Right kidney (tissue), 1 donor: ENCODE results near the gene PEX5.
"Not testable (repeated sequence)": the region's sequence is repeated elsewhere in the genome, so short reads cannot be mapped to it uniquely, and the experiment has no call there.

Experiments used
- DNase-seq: peaks from one replicate; pipeline ENCODE4 v3.0.0-alpha.2; 2016

Gene PEX5

DNA sequence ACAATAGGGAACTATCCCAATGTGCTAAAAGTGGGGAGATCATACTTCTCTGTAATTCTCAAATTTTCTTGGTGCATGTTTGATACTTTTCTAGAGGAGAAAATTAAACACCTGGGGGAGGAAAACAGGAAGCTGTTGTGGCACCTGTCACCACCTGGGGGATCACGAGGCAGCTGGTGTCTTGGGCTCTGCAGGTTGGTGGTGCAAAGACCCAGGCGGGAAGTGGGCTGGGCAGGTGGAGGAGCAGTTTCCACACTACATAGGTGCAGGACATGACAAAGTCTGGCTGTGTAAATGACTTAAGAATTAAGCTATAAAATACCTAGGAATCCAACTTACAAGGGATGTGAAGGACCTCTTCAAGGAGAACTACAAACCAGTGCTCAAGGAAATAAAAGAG, 23.2 kb downstream of the PEX5 start:
- no peak for DNase-seq

DNA sequence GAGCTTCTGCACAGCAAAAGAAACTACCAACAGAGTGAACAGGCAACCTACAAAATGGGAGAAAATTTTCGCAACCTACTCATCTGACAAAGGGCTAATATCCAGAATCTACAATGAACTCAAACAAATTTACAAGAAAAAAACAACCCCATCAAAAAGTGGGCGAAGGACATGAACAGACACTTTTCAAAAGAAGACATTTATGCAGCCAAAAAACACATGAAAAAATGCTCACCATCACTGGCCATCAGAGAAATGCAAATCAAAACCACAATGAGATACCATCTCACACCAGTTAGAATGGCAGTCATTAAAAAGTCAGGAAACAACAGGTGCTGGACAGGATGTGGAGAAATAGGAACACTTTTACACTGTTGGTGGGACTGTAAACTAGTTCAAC, 24.3 kb downstream of the PEX5 start:
- DNase-seq = not testable (repeated sequence)

GRCh38 chr12:7217475-7218069, 28.1 kb downstream of the PEX5 start:
- DNase-seq = no peak

DNA sequence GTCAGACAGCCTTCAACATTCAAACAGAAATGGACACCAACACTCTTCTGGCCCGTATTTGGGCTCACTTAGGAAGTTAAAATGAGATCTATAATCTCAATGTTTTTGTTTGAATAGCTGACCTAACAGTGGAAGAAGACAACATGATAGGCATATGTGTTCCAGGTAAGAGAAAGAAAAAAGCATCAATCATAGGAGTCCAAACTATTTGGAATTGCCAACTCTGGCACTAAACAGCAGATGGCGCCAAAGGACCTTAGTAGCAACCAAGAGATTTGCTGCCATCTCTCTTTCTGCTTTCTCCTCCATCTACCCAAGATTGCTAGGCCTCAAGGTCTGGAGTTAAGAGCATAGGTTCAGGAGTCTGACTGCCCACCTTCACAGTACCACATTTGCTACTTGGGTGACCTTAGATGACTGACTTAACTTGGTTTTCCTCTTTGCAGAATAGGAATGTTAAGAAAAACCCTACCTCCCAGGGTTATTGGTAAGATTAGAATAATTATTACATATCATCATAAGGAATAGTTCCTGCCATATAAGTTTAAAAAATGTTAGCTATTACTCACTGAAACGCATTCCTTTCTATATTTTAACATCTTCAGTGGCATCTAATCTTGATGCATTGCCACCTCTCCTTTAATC, 30.2 kb downstream of the PEX5 start:
- peak; percentile 26 for DNase-seq

- DNase-seq = no peak
These were observed 32.0 kb downstream of the PEX5 start for GRCh38 chr12:7221486-7221885.

DNA sequence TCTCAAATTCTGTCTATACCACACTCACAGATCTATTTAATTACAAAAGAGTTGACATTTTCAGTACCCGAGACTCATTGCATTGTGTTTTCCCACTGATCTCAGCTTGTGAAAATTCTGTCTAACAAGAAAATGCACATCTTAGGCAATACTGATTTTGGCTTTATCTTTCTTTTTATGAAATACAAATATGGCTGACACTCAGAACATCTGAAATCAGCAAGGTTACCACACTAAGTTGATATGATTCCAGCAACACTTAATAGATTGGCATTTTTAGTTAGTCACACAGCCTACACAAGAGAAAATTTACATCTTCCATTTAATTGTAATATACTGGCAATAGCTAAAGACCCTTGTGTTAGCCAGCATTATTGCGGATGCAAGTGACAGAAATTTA, 40.3 kb downstream of the PEX5 start:
- DNase-seq = no peak

DNA sequence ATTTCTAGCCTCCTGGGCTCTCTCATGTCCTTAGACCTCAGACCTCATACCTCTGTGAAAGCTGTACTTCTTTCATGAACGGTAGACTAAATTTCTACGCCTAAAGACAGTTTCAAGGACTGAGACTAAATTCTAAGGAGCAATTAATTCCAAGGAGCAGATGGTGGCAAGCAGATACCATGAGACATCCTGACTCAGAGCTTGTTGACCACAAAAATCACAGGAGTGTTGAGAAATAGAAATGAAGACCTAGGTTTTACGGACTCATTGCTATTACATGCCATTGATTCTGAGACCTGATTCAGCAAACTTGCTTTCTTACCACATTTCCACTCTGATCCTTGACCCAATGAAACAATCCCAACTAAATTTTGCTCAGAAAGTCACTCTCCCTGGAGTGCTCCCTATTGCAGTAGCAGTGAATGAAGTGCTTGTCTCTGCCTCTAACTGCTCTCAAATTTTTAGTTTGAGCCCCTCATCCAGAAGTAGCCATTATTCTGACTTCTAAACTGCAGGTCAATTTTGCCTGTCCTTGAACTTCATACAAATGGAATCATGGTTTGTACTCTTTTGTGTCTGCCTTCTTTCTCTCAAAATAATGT, 52.0 kb downstream of the PEX5 start:
- no peak for DNase-seq

- no peak for DNase-seq
These were observed 53.0 kb downstream of the PEX5 start for GRCh38 chr12:7242176-7243101.

- DNase-seq = not testable (repeated sequence)
These were observed 62.0 kb downstream of the PEX5 start for GRCh38 chr12:7251328-7251996.

GRCh38 chr12:7259060-7259459, 69.6 kb downstream of the PEX5 start:
- DNase-seq = no peak
